OCI-LY1 (cell line): ENCODE measurements around the gene ANTXRL.

Experiments used
- CTCF ChIP-seq: fragments of 200-600 bp; sonication (generic), shearing (Covaris generic); IDR thresholded peaks from 2 replicates; pipeline ENCODE4 v1.5.1; 2017; ENCODE audit warnings: mild to moderate bottlenecking, antibody characterized with exemption, low read length, moderate library complexity, mixed read lengths
- EZH2 ChIP-seq: fragments of 200-600 bp; sonication (generic), shearing (Covaris generic); IDR thresholded peaks from 2 replicates; pipeline ENCODE4 v1.8.0; 2017; ENCODE audit warnings: borderline replicate concordance, mixed run types, mild to moderate bottlenecking, antibody characterized with exemption, low read length, moderate library complexity, mixed read lengths

- TF ChIP-seq CTCF (no peak), EZH2 (no peak)
These were observed 38.1 kb upstream of the ANTXRL start for GRCh38 chr10:46248651-46249146.
